ENCODE data around the gene LSM7. TPM values are rescaled to one million over a fixed set of nuclear protein-coding genes. Genes with fewer than 3 reads are reported as not detected.

LSM7 gene
- total RNA-seq, 6 experiments from 2014 or later = 22.4 to 64.2 (median 28.2) TPM

DNA sequence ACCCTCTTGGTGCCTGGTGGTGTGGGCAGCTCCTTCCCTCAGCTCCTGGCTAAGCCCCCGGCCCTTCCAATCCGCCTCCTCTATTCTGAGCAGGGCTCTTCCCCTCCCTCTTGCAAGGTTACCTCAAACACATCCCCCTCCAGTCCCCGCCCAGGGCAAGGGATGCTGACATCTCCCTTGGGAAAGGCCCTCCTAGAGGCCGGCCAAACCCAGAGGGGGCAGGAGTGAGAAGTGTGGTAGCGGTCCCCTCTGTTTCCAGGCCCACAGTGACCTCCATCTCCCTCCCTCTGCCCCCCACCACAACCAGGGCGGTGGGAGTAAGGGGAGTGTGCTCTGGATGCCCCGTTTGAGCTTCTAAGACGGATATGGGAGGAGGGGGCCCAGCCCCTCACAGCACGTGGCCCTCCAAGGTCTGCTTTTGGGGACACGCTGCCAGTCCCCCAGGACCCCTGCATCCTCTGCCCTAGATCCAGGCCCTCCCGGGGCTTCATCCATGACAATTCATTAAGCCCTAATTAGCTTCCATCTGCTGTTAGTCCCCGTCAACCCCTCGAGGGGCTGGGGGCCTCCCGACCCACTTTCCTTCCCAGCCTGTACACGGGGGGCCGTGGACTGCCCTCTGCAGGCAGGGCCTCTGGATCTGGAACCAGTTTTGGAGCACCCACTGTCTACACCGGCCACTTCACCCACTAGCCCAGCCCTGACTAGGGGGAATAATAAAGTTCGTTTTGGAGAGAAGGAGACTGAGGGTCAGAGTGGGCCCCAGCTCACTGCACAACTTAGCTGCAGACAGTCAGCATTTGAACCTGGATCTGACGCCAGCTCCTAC lies 22.7 kb downstream of the LSM7 start:
- intact Hi-C loops (cut with DNase I) = no loop called here

DNA sequence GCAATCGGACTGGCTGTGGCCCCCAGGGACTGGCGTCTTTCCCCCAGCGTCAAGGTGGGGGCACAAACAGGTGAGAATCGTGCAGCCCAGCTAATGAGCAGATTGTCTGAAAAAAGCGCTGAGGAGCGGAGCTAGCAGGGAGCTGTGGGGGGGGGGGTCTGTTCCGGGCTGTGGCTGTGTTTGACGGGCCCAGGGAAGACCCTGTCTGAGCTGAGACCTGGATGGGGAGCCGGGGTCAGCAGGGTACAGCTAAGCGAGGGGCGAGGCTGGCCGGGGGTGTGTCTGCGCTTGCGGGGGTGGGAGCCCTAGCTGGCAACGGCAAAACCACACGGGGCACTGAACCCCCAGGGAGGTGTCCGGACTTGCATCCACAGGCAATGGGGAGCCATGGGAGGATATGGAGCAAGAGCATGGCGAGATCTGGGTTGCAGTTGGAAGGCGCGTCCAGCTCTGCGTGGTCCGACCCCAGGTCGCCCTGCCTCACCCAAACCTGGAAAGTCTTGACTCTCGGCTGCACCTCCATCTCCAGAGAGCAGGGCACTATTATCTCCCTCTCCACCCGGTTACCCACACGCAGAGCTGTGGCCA lies 25.1 kb downstream of the LSM7 start:
- no peaks in the 10 kb centered on the region for H3K4me1 ChIP-seq
- no peak overlapping the region for H3K4me3 ChIP-seq
- ATAC-seq (no peak), DNase-seq (no peak)
- no peak overlapping the region for H3K27ac ChIP-seq
- TF ChIP-seq POLR2A (IDR thresholded peaks at IDR 0.05) = no peak
- TF ChIP-seq, protein P1, sequence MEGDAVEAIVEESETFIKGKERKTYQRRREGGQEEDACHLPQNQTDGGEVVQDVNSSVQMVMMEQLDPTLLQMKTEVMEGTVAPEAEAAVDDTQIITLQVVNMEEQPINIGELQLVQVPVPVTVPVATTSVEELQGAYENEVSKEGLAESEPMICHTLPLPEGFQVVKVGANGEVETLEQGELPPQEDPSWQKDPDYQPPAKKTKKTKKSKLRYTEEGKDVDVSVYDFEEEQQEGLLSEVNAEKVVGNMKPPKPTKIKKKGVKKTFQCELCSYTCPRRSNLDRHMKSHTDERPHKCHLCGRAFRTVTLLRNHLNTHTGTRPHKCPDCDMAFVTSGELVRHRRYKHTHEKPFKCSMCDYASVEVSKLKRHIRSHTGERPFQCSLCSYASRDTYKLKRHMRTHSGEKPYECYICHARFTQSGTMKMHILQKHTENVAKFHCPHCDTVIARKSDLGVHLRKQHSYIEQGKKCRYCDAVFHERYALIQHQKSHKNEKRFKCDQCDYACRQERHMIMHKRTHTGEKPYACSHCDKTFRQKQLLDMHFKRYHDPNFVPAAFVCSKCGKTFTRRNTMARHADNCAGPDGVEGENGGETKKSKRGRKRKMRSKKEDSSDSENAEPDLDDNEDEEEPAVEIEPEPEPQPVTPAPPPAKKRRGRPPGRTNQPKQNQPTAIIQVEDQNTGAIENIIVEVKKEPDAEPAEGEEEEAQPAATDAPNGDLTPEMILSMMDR (IDR thresholded peaks at IDR 0.05) = no peak
- 52% methylated on average over 16 of the region's 26 CpGs for WGBS (ENCODE audit: insufficient coverage, low coverage, low lambda C conversion rate, missing lambda C conversion rate)
- H3K36me3 ChIP-seq = no peaks in the 10 kb centered on the region
- intact Hi-C loops (cut with DNase I) = no loop called here
- H3K27me3 ChIP-seq = no peaks in the 10 kb centered on the region
- no peaks in the 10 kb centered on the region for H3K9me3 ChIP-seq

More for the DNA sequence above, 22.7 kb downstream of the LSM7 start:
- H3K4me3 ChIP-seq = no peak overlapping the region
- no peaks in the 10 kb centered on the region for H3K9me3 ChIP-seq
- TF ChIP-seq, protein P1 (IDR thresholded peaks at IDR 0.05) = no peak
- TF ChIP-seq POLR2A (IDR thresholded peaks at IDR 0.05) = no peak
- H3K4me1 ChIP-seq = no peaks in the 10 kb centered on the region
- 53% methylated on average over 4 of the region's 19 CpGs for WGBS (ENCODE audit: insufficient coverage, low coverage, low lambda C conversion rate, missing lambda C conversion rate)
- DNase-seq = no peak
- no peaks in the 10 kb centered on the region for H3K27me3 ChIP-seq
- H3K27ac ChIP-seq = no peak overlapping the region
- ATAC-seq = no peak
- no peaks in the 10 kb centered on the region for H3K36me3 ChIP-seq

DNA sequence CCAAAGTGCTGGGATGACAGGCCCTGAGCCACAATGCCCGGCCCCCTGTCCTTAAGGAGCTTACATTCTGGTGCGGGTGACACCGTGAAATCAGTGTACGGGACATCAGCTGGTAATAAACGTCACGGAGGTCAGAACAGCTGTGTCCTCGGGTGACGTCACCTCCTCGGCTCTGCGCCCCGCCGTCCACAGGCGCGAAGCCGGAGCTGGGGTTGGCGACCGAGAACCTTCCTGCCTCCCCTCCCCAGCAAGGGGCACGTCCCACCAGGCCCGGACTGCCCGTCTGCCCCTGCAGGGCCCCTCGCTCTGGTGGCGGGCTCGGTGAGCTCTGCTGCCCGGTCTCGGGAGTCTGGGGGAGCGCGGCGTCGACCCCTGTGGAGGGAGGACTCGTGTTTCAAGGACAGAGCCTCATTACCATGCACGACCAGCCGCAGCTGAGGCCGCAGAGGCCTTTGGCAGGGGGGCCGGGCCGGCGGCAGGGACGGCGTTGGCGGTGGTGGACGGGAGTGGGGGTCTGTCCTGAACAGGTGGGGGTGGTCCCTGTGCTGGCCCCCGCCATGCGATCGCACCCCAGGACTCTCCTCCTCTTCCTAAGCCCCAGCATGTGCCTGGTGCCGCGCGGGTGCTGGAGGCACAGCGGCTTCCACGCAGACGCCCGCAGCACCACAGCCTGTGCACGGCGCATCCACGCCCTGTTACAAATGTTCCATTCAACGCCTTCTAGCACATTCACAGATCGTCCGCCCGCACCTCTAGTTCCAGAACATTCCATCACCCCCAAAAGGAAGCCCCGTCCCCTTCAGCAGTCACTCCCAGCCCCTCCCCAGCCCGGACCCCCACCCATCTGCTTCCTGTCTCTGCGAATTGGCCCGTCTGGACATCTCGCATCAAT lies 25.8 kb downstream of the LSM7 start:
- ATAC-seq = peak; percentile 26 to 61 (median 46)
- WGBS (ENCODE audit: insufficient coverage, low coverage, low lambda C conversion rate, missing lambda C conversion rate) = 21% methylated on average over 17 of the region's 62 CpGs
- TF ChIP-seq, protein P1 (IDR thresholded peaks at IDR 0.05) = no peak
- no peak for TF ChIP-seq POLR2A (IDR thresholded peaks at IDR 0.05)
- intact Hi-C loops (cut with DNase I) = no loop called here
- Histone ChIP-seq H3K9me3 (no peaks in the 10 kb centered on the region), H3K36me3 (no peaks in the 10 kb centered on the region), H3K27me3 (no peaks in the 10 kb centered on the region), H3K27ac (no peak overlapping the region), H3K4me1 (no peaks in the 10 kb centered on the region), H3K4me3 (no peak overlapping the region)
- DNase-seq = peak in 1 of 3 donors; percentile 51

DNA sequence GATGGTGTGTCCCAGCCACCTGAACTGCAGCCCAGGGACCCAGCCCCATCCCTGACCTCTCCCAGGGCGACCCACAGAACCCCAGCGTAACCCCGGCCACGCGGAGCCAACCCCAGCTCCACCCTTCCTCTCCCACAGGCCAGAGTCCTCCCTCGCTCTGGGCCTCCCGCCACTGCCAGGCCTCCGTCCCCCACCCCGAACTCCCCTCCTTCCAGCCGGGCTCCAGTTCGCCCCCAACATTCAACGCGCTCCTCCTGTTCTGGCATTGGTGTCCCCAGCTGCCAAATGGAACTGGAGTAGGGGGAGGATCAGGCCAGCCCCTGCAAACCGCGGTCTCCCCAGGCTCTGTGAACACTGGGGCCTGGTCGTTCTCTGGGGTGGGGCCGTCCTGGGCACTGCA lies 27.9 kb downstream of the LSM7 start:
- DNase-seq (no peak), ATAC-seq (peak in 1 of 4 donors; percentile 30)
- H3K36me3 ChIP-seq = no peaks in the 10 kb centered on the region
- intact Hi-C loops (cut with DNase I) = no loop called here
- WGBS (ENCODE audit: insufficient coverage, low coverage, low lambda C conversion rate, missing lambda C conversion rate) = 84% methylated on average over 12 of the region's 17 CpGs
- H3K27ac ChIP-seq = no peak overlapping the region
- H3K9me3 ChIP-seq = no peaks in the 10 kb centered on the region
- H3K4me3 ChIP-seq = no peak overlapping the region
- H3K4me1 ChIP-seq = no peaks in the 10 kb centered on the region
- H3K27me3 ChIP-seq = no peaks in the 10 kb centered on the region
- TF ChIP-seq, protein P1 (IDR thresholded peaks at IDR 0.05) = no peak
- no peak for TF ChIP-seq POLR2A (IDR thresholded peaks at IDR 0.05)
